ENCODE data around the gene RSPRY1.

DNA sequence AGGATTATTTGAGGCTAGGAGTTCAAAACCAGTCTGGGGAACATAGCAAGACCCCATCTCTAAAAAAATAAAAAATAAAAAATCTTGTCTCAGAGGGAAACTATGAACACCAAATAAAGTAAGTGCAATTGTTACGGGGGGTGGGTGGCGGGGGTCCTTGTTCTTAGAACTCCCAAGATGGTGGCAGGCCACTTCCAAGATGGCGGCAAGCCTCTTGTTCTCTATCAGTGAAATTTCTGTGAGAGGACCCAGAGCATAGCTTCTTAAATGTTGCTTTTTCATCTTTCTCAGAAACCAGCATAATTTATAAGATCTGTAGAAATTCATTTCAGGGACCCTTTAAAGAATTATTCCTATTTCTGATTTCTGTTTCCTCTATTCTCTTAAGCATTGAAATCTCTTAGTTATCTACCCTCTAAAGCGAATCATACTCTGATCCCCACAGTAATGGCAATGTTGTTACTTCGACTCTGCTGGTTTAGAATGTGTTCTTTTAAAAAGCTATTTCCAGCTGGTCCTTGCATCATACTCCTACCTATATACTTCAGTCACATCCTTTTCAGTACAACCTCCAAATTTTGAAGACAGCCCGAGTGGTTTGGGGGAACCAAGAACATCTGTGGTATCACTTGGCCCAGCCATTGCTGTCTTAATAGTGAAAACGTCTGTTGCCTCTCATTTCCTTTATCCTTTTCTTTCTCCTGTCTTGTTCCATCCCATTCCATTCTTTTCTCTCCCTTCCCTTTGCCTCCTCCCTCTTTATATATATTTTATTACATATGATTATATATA, 16.2 kb downstream of the RSPRY1 start:
- TF ChIP-seq TEAD4 (IDR thresholded peaks at IDR 0.05) = no peak
- TF ChIP-seq YY1 (IDR thresholded peaks at IDR 0.05; ENCODE audit: low read depth) = no peak
- TF ChIP-seq, protein P1, sequence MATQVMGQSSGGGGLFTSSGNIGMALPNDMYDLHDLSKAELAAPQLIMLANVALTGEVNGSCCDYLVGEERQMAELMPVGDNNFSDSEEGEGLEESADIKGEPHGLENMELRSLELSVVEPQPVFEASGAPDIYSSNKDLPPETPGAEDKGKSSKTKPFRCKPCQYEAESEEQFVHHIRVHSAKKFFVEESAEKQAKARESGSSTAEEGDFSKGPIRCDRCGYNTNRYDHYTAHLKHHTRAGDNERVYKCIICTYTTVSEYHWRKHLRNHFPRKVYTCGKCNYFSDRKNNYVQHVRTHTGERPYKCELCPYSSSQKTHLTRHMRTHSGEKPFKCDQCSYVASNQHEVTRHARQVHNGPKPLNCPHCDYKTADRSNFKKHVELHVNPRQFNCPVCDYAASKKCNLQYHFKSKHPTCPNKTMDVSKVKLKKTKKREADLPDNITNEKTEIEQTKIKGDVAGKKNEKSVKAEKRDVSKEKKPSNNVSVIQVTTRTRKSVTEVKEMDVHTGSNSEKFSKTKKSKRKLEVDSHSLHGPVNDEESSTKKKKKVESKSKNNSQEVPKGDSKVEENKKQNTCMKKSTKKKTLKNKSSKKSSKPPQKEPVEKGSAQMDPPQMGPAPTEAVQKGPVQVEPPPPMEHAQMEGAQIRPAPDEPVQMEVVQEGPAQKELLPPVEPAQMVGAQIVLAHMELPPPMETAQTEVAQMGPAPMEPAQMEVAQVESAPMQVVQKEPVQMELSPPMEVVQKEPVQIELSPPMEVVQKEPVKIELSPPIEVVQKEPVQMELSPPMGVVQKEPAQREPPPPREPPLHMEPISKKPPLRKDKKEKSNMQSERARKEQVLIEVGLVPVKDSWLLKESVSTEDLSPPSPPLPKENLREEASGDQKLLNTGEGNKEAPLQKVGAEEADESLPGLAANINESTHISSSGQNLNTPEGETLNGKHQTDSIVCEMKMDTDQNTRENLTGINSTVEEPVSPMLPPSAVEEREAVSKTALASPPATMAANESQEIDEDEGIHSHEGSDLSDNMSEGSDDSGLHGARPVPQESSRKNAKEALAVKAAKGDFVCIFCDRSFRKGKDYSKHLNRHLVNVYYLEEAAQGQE (IDR thresholded peaks at IDR 0.05; ENCODE audit: low read depth) = no peak
- TF ChIP-seq EGR1 (IDR thresholded peaks at IDR 0.05) = no peak
- TF ChIP-seq CREB1 (IDR thresholded peaks at IDR 0.05; ENCODE audit: low read depth) = no peak
- TF ChIP-seq RAD21 (IDR thresholded peaks at IDR 0.05; ENCODE audit: low read depth) = no peak
- TF ChIP-seq FOXM1 (IDR thresholded peaks at IDR 0.05; ENCODE audit: borderline replicate concordance, low read depth) = no peak
- TF ChIP-seq EP300 (IDR thresholded peaks at IDR 0.05; ENCODE audit: borderline replicate concordance) = no peak
- no peak for TF ChIP-seq TCF12 (IDR thresholded peaks at IDR 0.05; ENCODE audit: low read depth)
